Activated naive CD4-positive, alpha-beta T cell treated with anti-CD3 and anti-CD28 coated beads, Interleukin-2, amount 10 ng/mL, durations not matched to agents 7 days and 5 days (primary cell): ENCODE measurements around the gene COL26A1.
"Not testable (repeated sequence)": the region's sequence is repeated elsewhere in the genome, so short reads cannot be mapped to it uniquely, and the experiment has no call there.

Source experiments
- CTCF ChIA-PET: fragments of 350-600 bp; sonication (Branson Sonifier 250); formaldehyde crosslinking; loops from one replicate; lab custom pipeline; 2021; ENCODE audit warnings: antibody characterized with exemption; lab: Charles Lee
- DNase-seq: peaks from one replicate; pipeline ENCODE4 v3.0.0-alpha.2; 2020
- H3K27ac Mint-ChIP-seq: one replicate; pipeline ENCODE4 v1.8.0; 2021; ENCODE audit warnings: mild to moderate bottlenecking, moderate library complexity, mixed read lengths
- H3K27me3 Mint-ChIP-seq: one replicate; pipeline ENCODE4 v1.8.0; 2021; ENCODE audit warnings: mild to moderate bottlenecking, mixed read lengths
- H3K36me3 Mint-ChIP-seq: one replicate; pipeline ENCODE4 v1.8.0; 2021; ENCODE audit warnings: mixed read lengths
- H3K4me1 Mint-ChIP-seq: one replicate; pipeline ENCODE4 v1.8.0; 2021; ENCODE audit warnings: mixed read lengths
- H3K4me3 Mint-ChIP-seq: one replicate; pipeline ENCODE4 v1.8.0; 2021; ENCODE audit warnings: mild to moderate bottlenecking, moderate library complexity, mixed read lengths
- H3K9me3 Mint-ChIP-seq: one replicate; pipeline ENCODE4 v1.8.0; 2021; ENCODE audit warnings: mixed read lengths

COL26A1 gene

DNA sequence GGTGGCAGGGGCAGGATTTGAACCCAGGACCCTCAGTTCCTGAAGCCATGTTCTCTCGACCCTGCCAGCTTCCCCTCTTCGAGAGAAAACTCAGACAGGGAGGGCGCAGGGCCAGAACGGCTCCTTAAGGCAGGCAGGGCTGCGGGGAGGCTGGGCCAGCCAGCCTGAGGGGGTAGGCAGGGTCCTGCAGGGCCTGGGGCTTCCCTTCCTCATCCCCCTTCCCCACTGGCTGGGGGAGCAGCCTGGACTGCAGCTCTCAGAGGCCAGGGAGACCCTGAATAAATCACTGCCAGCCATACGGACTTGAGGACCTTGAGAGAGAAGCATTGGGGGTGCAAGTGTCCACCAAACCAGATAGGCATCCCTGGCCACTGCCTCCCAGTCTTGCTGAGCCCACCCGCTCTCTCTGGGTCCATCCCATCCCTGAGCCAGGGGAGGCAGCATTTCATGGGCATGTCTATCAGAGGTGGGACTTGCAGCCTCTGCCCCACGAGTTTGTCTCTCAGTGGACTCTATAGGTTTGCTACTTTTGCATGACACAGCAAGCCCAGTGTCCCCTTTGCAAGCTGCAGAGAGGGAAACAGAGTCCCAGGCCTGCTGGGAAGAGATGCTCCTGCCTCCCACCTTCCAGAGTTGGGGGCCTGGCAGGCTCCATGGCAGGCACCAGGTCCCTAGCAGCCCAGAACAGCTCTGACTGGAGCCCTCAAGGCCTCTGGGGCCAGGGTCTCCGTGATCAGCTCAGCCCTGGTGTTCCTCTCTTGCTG lies 195.5 kb downstream of the COL26A1 start:
- H3K4me3 Mint-ChIP-seq = no peak overlapping the region
- CTCF ChIA-PET = no interaction called here
- H3K36me3 Mint-ChIP-seq = no peaks in the 10 kb centered on the region
- H3K4me1 Mint-ChIP-seq = no peaks in the 10 kb centered on the region
- peaks cover 4% of the 10 kb centered on the region for H3K27me3 Mint-ChIP-seq
- no peak overlapping the region for H3K27ac Mint-ChIP-seq
- no peak for DNase-seq
- no peaks in the 10 kb centered on the region for H3K9me3 Mint-ChIP-seq

DNA sequence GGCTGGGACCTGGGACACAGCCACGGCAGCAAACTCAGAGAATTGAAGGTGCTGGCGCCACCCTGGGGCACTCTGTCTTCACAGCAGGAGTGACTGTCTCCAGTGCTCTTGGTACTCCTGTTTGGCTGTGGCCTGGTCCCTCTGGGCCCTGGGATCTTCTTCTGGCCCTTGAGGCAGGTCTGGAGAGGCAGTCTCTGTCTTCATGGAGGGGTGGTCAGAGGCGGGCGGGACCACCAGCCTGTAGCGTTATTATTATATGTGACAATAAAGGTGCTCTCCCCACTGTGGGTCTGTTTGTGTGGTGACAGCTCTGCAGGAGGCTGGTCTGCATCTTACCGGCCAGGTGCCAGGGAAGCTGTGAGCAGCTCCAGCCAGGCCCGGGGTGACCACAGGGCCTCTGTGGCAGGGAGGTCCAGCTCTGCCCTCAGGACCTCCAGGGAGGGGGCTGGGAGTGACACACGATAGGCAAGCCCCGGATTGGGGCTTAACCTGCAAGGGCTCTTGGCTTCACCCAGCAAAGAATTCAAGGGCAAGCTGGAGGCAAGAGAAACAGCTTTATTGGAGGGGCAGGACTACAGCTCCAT lies 196.2 kb downstream of the COL26A1 start:
- H3K27me3 Mint-ChIP-seq = no peaks in the 10 kb centered on the region
- no peaks in the 10 kb centered on the region for H3K9me3 Mint-ChIP-seq
- no peaks in the 10 kb centered on the region for H3K4me1 Mint-ChIP-seq
- CTCF ChIA-PET = interaction anchor here (0.7 to 1.6 kb wide), 2 partner anchors 15 to 109 kb away, joined by 4 to 5 read pairs; no protein-coding TSS in a partner anchor
- H3K36me3 Mint-ChIP-seq = no peaks in the 10 kb centered on the region
- DNase-seq = no peak
- no peak overlapping the region for H3K4me3 Mint-ChIP-seq
- H3K27ac Mint-ChIP-seq = no peak overlapping the region

GRCh38 chr7:101559586-101559985 lies 196.9 kb downstream of the COL26A1 start:
- no peaks in the 10 kb centered on the region for H3K9me3 Mint-ChIP-seq
- H3K36me3 Mint-ChIP-seq = no peaks in the 10 kb centered on the region
- H3K27ac Mint-ChIP-seq = no peak overlapping the region
- peaks cover 5% of the 10 kb centered on the region for H3K4me1 Mint-ChIP-seq
- CTCF ChIA-PET = interaction anchor here (0.7 to 1.6 kb wide), 2 partner anchors 16 to 108 kb away, joined by 4 to 5 read pairs; no protein-coding TSS in a partner anchor
- no peaks in the 10 kb centered on the region for H3K27me3 Mint-ChIP-seq
- DNase-seq = no peak
- no peak overlapping the region for H3K4me3 Mint-ChIP-seq

DNA sequence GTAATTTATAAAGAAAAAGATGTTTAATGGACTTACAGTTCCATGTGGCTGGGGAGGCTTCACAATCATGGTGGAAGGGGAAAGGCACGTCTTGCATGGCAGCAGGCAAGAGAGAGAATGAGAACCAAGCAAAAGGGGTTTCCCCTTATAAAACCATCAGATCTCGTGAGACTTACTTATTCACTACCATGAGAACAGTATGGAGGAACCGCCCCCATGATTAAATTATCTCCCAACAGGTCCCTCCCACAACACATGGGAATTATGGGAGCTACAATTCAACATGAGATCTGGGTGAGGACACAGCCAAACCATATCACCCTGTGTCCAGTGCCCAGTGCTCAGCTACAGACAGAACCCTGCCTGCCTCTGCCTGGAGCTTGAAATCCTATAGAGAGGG lies 197.3 kb downstream of the COL26A1 start:
- H3K36me3 Mint-ChIP-seq, H3K27me3 Mint-ChIP-seq, DNase-seq, H3K4me3 Mint-ChIP-seq, H3K4me1 Mint-ChIP-seq, H3K27ac Mint-ChIP-seq, H3K9me3 Mint-ChIP-seq: not testable (repeated sequence)
- CTCF ChIA-PET = interaction anchor here (1.6 kb wide), 1 partner anchor 16 kb away, joined by 5 read pairs; no protein-coding TSS in a partner anchor

GRCh38 chr7:101560856-101561255 lies 198.2 kb downstream of the COL26A1 start:
- Mint-ChIP-seq H3K27me3 (no peaks in the 10 kb centered on the region), H3K4me1 (peaks cover 5% of the 10 kb centered on the region), H3K9me3 (no peaks in the 10 kb centered on the region), H3K36me3 (no peaks in the 10 kb centered on the region), H3K4me3 (no peak overlapping the region), H3K27ac (no peak overlapping the region)
- CTCF ChIA-PET = interaction anchor here (1.1 kb wide), 1 partner anchor 25 kb away, joined by 3 read pairs; no protein-coding TSS in a partner anchor
- no peak for DNase-seq

GRCh38 chr7:101561293-101561692 lies 198.6 kb downstream of the COL26A1 start:
- H3K4me1 Mint-ChIP-seq, H3K27me3 Mint-ChIP-seq, H3K36me3 Mint-ChIP-seq, H3K4me3 Mint-ChIP-seq, H3K27ac Mint-ChIP-seq, H3K9me3 Mint-ChIP-seq, DNase-seq: not testable (repeated sequence)
- CTCF ChIA-PET = interaction anchor here (1.1 kb wide), 1 partner anchor 25 kb away, joined by 3 read pairs; no protein-coding TSS in a partner anchor

DNA sequence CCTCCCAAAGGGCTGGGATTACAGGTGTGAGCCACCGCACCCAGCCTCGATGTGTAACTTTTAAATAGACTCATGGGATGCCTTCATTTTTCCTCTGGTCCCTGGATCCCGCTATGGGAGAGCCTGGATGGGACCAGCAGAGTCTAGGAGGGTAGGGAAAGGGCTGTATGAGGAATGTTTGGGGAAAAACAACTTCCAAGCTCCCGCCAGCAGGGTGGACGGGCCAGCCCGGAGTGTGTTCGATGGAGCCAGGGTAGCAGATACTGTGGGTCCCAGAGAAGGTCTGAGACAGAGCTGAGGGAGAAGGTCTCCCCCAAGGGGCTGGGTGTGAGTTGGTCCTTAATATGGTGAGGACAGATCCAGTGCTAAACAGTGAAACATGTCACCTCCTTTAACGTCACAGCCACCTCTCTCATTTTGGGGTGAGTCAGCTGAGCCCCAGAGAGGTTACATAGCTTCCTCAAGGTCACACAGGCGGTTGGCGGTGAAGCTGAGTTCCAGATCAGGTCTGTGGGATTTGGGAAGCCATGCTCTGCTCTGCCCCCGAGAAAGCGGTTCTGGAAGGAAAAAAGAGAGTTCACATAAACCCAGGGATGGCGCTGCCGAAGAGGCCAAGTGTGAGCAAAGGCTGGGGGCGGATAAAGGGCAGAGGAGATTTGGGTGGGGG lies 200.0 kb downstream of the COL26A1 start:
- H3K36me3 Mint-ChIP-seq = no peaks in the 10 kb centered on the region
- CTCF ChIA-PET = no interaction called here
- DNase-seq = no peak
- H3K4me3 Mint-ChIP-seq = no peak overlapping the region
- H3K9me3 Mint-ChIP-seq = no peaks in the 10 kb centered on the region
- no peak overlapping the region for H3K27ac Mint-ChIP-seq
- peaks cover 3% of the 10 kb centered on the region for H3K27me3 Mint-ChIP-seq
- peaks cover 5% of the 10 kb centered on the region for H3K4me1 Mint-ChIP-seq

GRCh38 chr7:101563198-101563901 lies 200.7 kb downstream of the COL26A1 start:
- Mint-ChIP-seq H3K27ac (no peak overlapping the region), H3K9me3 (no peaks in the 10 kb centered on the region), H3K4me1 (peaks cover 5% of the 10 kb centered on the region), H3K4me3 (no peak overlapping the region), H3K36me3 (no peaks in the 10 kb centered on the region), H3K27me3 (peaks cover 5% of the 10 kb centered on the region)
- no peak for DNase-seq
- CTCF ChIA-PET = no interaction called here

GRCh38 chr7:101563943-101564777 lies 201.5 kb downstream of the COL26A1 start:
- Mint-ChIP-seq H3K4me3 (no peak overlapping the region), H3K36me3 (no peaks in the 10 kb centered on the region), H3K9me3 (no peaks in the 10 kb centered on the region), H3K27me3 (peaks cover 11% of the 10 kb centered on the region), H3K27ac (peak overlapping the region; percentile 68), H3K4me1 (peaks cover 5% of the 10 kb centered on the region)
- CTCF ChIA-PET = no interaction called here
- no peak for DNase-seq

GRCh38 chr7:101564778-101565211 lies 202.1 kb downstream of the COL26A1 start:
- no peak for DNase-seq
- H3K4me1 Mint-ChIP-seq = peaks cover 5% of the 10 kb centered on the region
- CTCF ChIA-PET = no interaction called here
- no peaks in the 10 kb centered on the region for H3K36me3 Mint-ChIP-seq
- H3K27me3 Mint-ChIP-seq = peaks cover 11% of the 10 kb centered on the region
- no peak overlapping the region for H3K27ac Mint-ChIP-seq
- H3K4me3 Mint-ChIP-seq = no peak overlapping the region
- no peaks in the 10 kb centered on the region for H3K9me3 Mint-ChIP-seq

GRCh38 chr7:101565601-101566209 lies 203.0 kb downstream of the COL26A1 start:
- H3K9me3 Mint-ChIP-seq = no peaks in the 10 kb centered on the region
- peaks cover 5% of the 10 kb centered on the region for H3K4me1 Mint-ChIP-seq
- H3K27ac Mint-ChIP-seq = peak overlapping the region; percentile 64
- no peaks in the 10 kb centered on the region for H3K36me3 Mint-ChIP-seq
- no peak overlapping the region for H3K4me3 Mint-ChIP-seq
- H3K27me3 Mint-ChIP-seq = peaks cover 11% of the 10 kb centered on the region
- CTCF ChIA-PET = no interaction called here
- DNase-seq = no peak

- no peak for DNase-seq
- peaks cover 5% of the 10 kb centered on the region for H3K4me1 Mint-ChIP-seq
- H3K27me3 Mint-ChIP-seq = peaks cover 14% of the 10 kb centered on the region
- no peak overlapping the region for H3K27ac Mint-ChIP-seq
- H3K9me3 Mint-ChIP-seq = no peaks in the 10 kb centered on the region
- CTCF ChIA-PET = no interaction called here
- no peaks in the 10 kb centered on the region for H3K36me3 Mint-ChIP-seq
- H3K4me3 Mint-ChIP-seq = no peak overlapping the region
Observed at GRCh38 chr7:101567230-101567629, 204.6 kb downstream of the COL26A1 start.

- Mint-ChIP-seq H3K4me3 (no peak overlapping the region), H3K4me1 (no peaks in the 10 kb centered on the region), H3K27ac (no peak overlapping the region), H3K36me3 (no peaks in the 10 kb centered on the region), H3K9me3 (no peaks in the 10 kb centered on the region), H3K27me3 (peaks cover 12% of the 10 kb centered on the region)
- DNase-seq = no peak
- CTCF ChIA-PET = interaction anchor here (1.0 kb wide), 1 partner anchor 30 kb away, joined by 3 read pairs; no protein-coding TSS in a partner anchor
Observed at GRCh38 chr7:101572156-101572555, 209.5 kb downstream of the COL26A1 start.
